ENCODE data around the gene PLSCR3.

The PLSCR3 gene

GRCh38 chr17:7405350-7406234, 11.3 kb upstream of the PLSCR3 start:
- TF ChIP-seq CTCF (IDR thresholded peaks at IDR 0.05; ENCODE audit: extremely low read depth, missing control alignments), result no peak
- DNase-seq (ENCODE audit: low spot score), result no peak

- TF ChIP-seq CTCF (IDR thresholded peaks at IDR 0.05; ENCODE audit: extremely low read depth, missing control alignments), result no peak
- DNase-seq (ENCODE audit: low spot score), result no peak
These were observed 10.5 kb upstream of the PLSCR3 start for GRCh38 chr17:7404737-7405349.

- TF ChIP-seq CTCF (IDR thresholded peaks at IDR 0.05; ENCODE audit: extremely low read depth, missing control alignments), result no peak
- peak; percentile 97 for DNase-seq (ENCODE audit: low spot score)
These were observed 9.8 kb upstream of the PLSCR3 start, which contains the start of gene TMEM256 for GRCh38 chr17:7403977-7404736. Gene TMEM256, minus strand, starts transcription at chr17:7404097. Its CDS starts 13 bp downstream, at chr17:7404084.

GRCh38 chr17:7403727-7403976, 9.3 kb upstream of the PLSCR3 start:
- TF ChIP-seq CTCF (IDR thresholded peaks at IDR 0.05; ENCODE audit: extremely low read depth, missing control alignments), result no peak
- no peak for DNase-seq (ENCODE audit: low spot score)

- DNase-seq (ENCODE audit: low spot score), result no peak
- TF ChIP-seq CTCF (IDR thresholded peaks at IDR 0.05; ENCODE audit: extremely low read depth, missing control alignments), result no peak
These were observed 8.9 kb upstream of the PLSCR3 start for GRCh38 chr17:7403043-7403726.

GRCh38 chr17:7398612-7399011, 4.3 kb upstream of the PLSCR3 start:
- TF ChIP-seq CTCF (IDR thresholded peaks at IDR 0.05; ENCODE audit: extremely low read depth, missing control alignments), result no peak

More at GRCh38 chr17:7398612-7399011, 4.3 kb upstream of the PLSCR3 start:
- no peak for DNase-seq (ENCODE audit: low spot score)
